GM23248 (cell line): ENCODE measurements around the gene HES3. TPM values are rescaled to one million over a fixed set of nuclear protein-coding genes. Genes with fewer than 3 reads are reported as not detected.
A peak's percentile ranks its signal among the peaks of the same experiment; 100 is the strongest.

Source experiments
- DNase-seq: peaks from one replicate; pipeline ENCODE4 v3.0.0-alpha.2; 2015
- H2AFZ ChIP-seq: fragments of 200-600 bp; sonication (generic); 2 replicates; pipeline ENCODE4 v1.6.1; 2016; ENCODE audit warnings: antibody characterized with exemption
- H3F3A ChIP-seq: fragments of 200-600 bp; sonication (generic); 2 replicates; pipeline ENCODE4 v1.6.1; 2016; ENCODE audit warnings: mild to moderate bottlenecking, antibody characterized with exemption, mixed run types; ENCODE audit not compliant: insufficient read depth
- H3K27ac ChIP-seq: fragments of 200-600 bp; sonication (generic); 2 replicates; pipeline ENCODE4 v1.5.1; 2016; ENCODE audit warnings: mild to moderate bottlenecking
- H3K27me3 ChIP-seq: fragments of 200-600 bp; sonication (generic); replicated peaks from 2 replicates; pipeline ENCODE4 v1.6.1; 2016; ENCODE audit warnings: mild to moderate bottlenecking; ENCODE audit not compliant: insufficient read depth
- H3K36me3 ChIP-seq: fragments of 200-600 bp; sonication (generic); 2 replicates; pipeline ENCODE4 v1.6.1; 2016; ENCODE audit warnings: low read depth, mild to moderate bottlenecking
- H3K4me1 ChIP-seq: fragments of 200-600 bp; sonication (generic); 2 replicates; pipeline ENCODE4 v1.6.1; 2016; ENCODE audit warnings: mild to moderate bottlenecking; ENCODE audit not compliant: insufficient read depth
- H3K4me2 ChIP-seq: fragments of 200-600 bp; sonication (generic); one replicate; pipeline ENCODE4 v1.6.1; 2016; ENCODE audit warnings: mild to moderate bottlenecking; ENCODE audit not compliant: unreplicated experiment
- H3K4me3 ChIP-seq: fragments of 200-600 bp; sonication (generic); 2 replicates; pipeline ENCODE4 v1.5.1; 2016; ENCODE audit warnings: mild to moderate bottlenecking
- H3K79me2 ChIP-seq: fragments of 200-600 bp; sonication (generic); 2 replicates; pipeline ENCODE4 v1.6.1; 2016; ENCODE audit warnings: mild to moderate bottlenecking; ENCODE audit not compliant: insufficient read depth
- H3K9ac ChIP-seq: fragments of 200-600 bp; sonication (generic); 2 replicates; pipeline ENCODE4 v1.6.1; 2016; ENCODE audit warnings: mild to moderate bottlenecking
- H3K9me2 ChIP-seq: fragments of 200-600 bp; sonication (generic); 2 replicates; pipeline ENCODE4 v1.6.1; 2016; ENCODE audit warnings: mixed run types, mild to moderate bottlenecking, moderate library complexity; ENCODE audit not compliant: insufficient read depth
- H3K9me3 ChIP-seq: fragments of 200-600 bp; sonication (generic); one replicate; pipeline ENCODE4 v1.6.1; 2017; ENCODE audit warnings: low read depth
- H4K20me1 ChIP-seq: fragments of 200-600 bp; sonication (generic); 2 replicates; pipeline ENCODE4 v1.6.0; 2016; ENCODE audit not compliant: insufficient read depth
- EZH2 ChIP-seq: fragments of 200-600 bp; sonication (generic); IDR thresholded peaks from 2 replicates; pipeline ENCODE4 v1.6.1; 2018; ENCODE audit warnings: antibody characterized with exemption, mild to moderate bottlenecking; ENCODE audit not compliant: insufficient read depth, poor library complexity, severe bottlenecking
- EZH2phosphoT487 ChIP-seq: fragments of 200-600 bp; sonication (generic); IDR thresholded peaks from 2 replicates; pipeline ENCODE4 v1.6.1; 2018; ENCODE audit warnings: antibody characterized with exemption, moderate library complexity, mild to moderate bottlenecking, low read depth; ENCODE audit not compliant: insufficient read depth
- WGBS, 2 experiments: methylation state at CpG; one replicate each; pipeline ENCODE4 v1.1.6; 2015 to 2017; ENCODE audit warnings: low lambda C conversion rate in 2 of 2, low coverage in 1 of 2; ENCODE audit errors: missing lambda C conversion rate in 2 of 2; 5-methylcytosine and 5-hydroxymethylcytosine counted together
- in situ Hi-C: fragments of 300-500 bp; cut with MboI; formaldehyde crosslinking; loops from 2 replicates; pipeline ENCODE4 v1.15.0; 2020
- polyA plus RNA-seq: library from polyadenylated mRNA; unstranded; fragments of >200 nt; fragmentation: Nextera tagmentation; extraction: Ambion mirVana; gene quantifications from 2 replicates; pipeline ENCODE4 v1.2.1, GENCODE V29; 2016
- total RNA-seq: library from RNA; depleted of rRNA; stranded (reverse); fragments of >200 nt; shearing (Covaris generic); gene quantifications from 2 replicates; pipeline ENCODE4 v1.2.3, GENCODE V29; 2014

The HES3 gene
- total and polyA plus RNA-seq, 2 experiments from 2014 or later, result not detected

DNA sequence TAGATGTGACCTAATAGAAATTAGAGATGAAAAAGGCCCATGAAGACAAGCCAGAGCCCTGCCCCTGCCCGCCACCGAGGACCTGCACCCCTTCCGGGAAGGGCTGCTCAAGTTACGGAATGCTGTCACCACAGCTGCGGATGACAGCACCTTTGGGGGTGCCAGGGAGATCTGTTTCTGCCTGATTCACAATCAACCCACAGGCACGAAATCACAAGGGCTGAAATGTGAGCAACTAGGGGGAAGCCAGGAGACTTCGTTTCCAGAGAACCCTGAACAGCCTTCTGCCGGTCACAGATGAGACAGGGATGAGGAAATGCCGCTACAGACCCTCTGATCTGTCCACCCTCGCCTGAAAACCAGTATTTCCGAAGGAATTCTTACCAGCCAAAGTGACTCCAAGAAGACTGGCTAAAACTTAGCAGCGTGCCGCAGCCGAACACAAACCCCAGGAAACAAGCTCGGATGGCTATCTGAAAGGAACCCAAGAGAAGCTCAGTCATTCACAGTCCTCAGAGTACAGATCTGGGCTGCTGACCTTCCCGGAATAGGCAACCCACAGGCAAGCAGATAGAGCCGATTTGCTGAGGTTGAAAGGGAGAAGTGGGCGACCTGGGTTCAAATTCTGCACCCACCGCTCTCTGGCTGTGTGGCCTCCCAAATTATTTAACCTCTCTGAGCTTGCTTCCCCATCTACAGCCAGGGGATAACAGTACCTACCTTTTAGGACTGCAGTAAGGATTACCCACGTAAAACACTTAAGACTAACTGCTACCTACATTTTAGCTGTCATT is 9.3 kb upstream of the HES3 start:
- Histone ChIP-seq H2AFZ (peak overlapping the region; percentile 57), H3K4me2 (peak overlapping the region; percentile 82), H3K9me3 (no peaks in the 10 kb centered on the region), H3K27ac (peak overlapping the region; percentile 63), H3K4me1 (no peaks in the 10 kb centered on the region), H4K20me1 (no peaks in the 10 kb centered on the region), H3K9ac (peak overlapping the region; percentile 80), H3K79me2 (peaks cover 32% of the 10 kb centered on the region), H3F3A (no peaks in the 10 kb centered on the region), H3K36me3 (0 out of 2 replicates have a peak, but pooled peaks cover 7% of the 10 kb centered on the region), H3K27me3 (no peaks in the 10 kb centered on the region), H3K9me2 (no peaks in the 10 kb centered on the region), H3K4me3 (peak overlapping the region; percentile 80)
- in situ Hi-C loops, result no loop called here
- WGBS, 2 experiments, result 20% methylated on average over 20 of the region's 20 CpGs
- peak; percentile 70 for DNase-seq
- TF ChIP-seq EZH2 (no peak), EZH2phosphoT487 (no peak)

DNA sequence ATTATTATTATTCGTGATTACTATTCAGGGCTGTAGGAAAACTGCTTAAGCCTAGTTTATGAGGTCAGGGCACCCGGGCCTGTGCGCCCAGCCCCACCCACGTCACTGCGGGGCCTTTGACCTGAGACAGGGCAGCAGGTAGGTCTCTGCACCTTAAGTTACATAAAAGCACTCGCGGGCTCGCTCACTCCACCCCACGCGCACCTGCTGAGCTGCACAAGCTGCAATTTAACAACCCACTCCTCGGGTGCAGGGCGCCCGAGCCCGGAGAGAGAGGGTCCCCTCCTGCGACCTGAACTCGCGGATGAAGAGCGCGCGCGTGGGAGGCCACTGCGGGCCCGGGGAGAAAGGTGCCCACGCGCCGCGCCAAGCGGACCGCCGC is 8.7 kb upstream of the HES3 start:
- Histone ChIP-seq H3K36me3 (0 out of 2 replicates have a peak, but pooled peaks cover 7% of the 10 kb centered on the region), H3K27ac (peak overlapping the region; percentile 63)

DNA sequence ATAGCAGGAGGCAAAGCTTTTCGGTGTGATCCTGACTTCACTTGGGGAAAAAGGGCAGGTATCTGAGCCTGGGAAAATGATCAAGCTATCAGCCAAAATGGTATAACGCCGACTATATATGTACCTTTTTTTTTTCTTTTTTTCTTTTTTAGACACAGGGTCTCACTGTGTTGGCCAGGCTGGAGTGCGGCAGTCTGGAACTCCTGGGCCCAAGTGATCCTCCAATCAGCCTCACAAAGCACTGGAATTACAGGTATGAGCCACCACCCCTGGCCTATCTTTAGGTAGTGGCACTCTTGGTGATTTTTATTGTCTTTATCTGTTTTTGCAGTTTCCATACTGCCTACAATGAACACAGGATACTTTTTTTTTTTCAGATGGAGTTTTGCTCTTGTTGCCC is 6.9 kb upstream of the HES3 start:
- Histone ChIP-seq H3K27me3 (peaks cover 11% of the 10 kb centered on the region; the same call in 1 of the 2 replicates), H3K9me3 (no peaks in the 10 kb centered on the region), H4K20me1 (no peaks in the 10 kb centered on the region), H2AFZ (no peak overlapping the region), H3K4me3 (no peak overlapping the region), H3K27ac (no peak overlapping the region), H3K36me3 (0 out of 2 replicates have a peak, but pooled peaks cover 7% of the 10 kb centered on the region), H3F3A (no peaks in the 10 kb centered on the region), H3K9me2 (no peaks in the 10 kb centered on the region), H3K4me1 (0 out of 2 replicates have a peak, but pooled peaks cover 4% of the 10 kb centered on the region), H3K4me2 (no peak overlapping the region), H3K79me2 (peaks cover 31% of the 10 kb centered on the region), H3K9ac (no peak overlapping the region)
- WGBS, 2 experiments, result 95 to 98% methylated on average over 4 of the region's 4 CpGs
- in situ Hi-C loops, result no loop called here
- TF ChIP-seq EZH2phosphoT487 (no peak), EZH2 (no peak)
- no peak for DNase-seq

More for the DNA sequence above, 8.7 kb upstream of the HES3 start:
- Histone ChIP-seq H3K4me1 (0 out of 2 replicates have a peak, but pooled peaks cover 3% of the 10 kb centered on the region), H3K4me2 (peak overlapping the region; percentile 82), H3K9me3 (no peaks in the 10 kb centered on the region), H3F3A (no peaks in the 10 kb centered on the region), H3K27me3 (no peaks in the 10 kb centered on the region), H4K20me1 (no peaks in the 10 kb centered on the region), H3K9me2 (no peaks in the 10 kb centered on the region), H3K4me3 (peak overlapping the region; percentile 80), H2AFZ (peak overlapping the region; percentile 57), H3K79me2 (peaks cover 32% of the 10 kb centered on the region), H3K9ac (peak overlapping the region; percentile 80)
- in situ Hi-C loops, result no loop called here
- WGBS, 2 experiments, result 1% methylated on average over 10 to 20 of the region's 30 CpGs
- peak; percentile 21 for DNase-seq
- no peak for TF ChIP-seq EZH2phosphoT487
- TF ChIP-seq EZH2, result no peak

DNA sequence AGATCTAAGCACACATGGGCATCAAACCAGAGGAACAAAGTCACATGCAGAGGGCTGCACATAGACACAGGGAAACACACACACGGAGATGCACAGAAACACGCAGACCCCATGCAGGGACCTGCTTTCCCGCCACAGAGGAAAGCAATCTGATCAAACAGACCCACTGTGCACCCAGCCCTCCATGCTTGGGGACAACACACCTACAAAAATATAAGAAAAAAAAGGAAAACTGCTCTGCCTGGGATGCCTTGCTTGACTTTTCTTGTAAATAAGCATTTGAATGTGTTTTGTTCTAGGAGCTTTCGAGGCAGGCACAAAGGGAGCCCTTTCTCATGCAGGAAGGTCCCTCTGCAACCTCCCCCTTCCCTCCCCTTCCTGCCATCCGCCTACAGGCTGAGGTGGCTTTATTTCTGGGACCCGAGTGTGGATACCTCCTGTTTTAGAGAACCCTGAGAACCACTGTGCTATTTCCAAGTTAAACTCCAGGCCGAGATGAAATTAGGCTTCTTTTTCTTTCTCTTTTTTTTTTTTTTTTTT is 4.7 kb upstream of the HES3 start:
- Histone ChIP-seq H3K9ac (no peak overlapping the region), H3F3A (no peaks in the 10 kb centered on the region), H3K4me1 (0 out of 2 replicates have a peak, but pooled peaks cover 4% of the 10 kb centered on the region), H3K36me3 (no peaks in the 10 kb centered on the region), H3K9me3 (no peaks in the 10 kb centered on the region), H2AFZ (no peak overlapping the region), H3K27ac (no peak overlapping the region), H3K27me3 (peaks cover 23% of the 10 kb centered on the region), H4K20me1 (no peaks in the 10 kb centered on the region), H3K4me3 (no peak overlapping the region), H3K9me2 (no peaks in the 10 kb centered on the region), H3K79me2 (peaks cover 10% of the 10 kb centered on the region), H3K4me2 (no peak overlapping the region)
- TF ChIP-seq EZH2phosphoT487, result no peak
- TF ChIP-seq EZH2, result no peak
- 63 to 66% methylated on average over 7 of the region's 7 CpGs for WGBS, 2 experiments
- DNase-seq, result no peak
- in situ Hi-C loops, result no loop called here
